GM21515 (cell line): ENCODE results near the gene PGP.

Experiments
- ATAC-seq: cut with Tn5 transposase; IDR thresholded peaks from one replicate; pipeline ENCODE4 v1.9.1; 2021; ENCODE audit not compliant: unreplicated experiment

PGP gene

DNA sequence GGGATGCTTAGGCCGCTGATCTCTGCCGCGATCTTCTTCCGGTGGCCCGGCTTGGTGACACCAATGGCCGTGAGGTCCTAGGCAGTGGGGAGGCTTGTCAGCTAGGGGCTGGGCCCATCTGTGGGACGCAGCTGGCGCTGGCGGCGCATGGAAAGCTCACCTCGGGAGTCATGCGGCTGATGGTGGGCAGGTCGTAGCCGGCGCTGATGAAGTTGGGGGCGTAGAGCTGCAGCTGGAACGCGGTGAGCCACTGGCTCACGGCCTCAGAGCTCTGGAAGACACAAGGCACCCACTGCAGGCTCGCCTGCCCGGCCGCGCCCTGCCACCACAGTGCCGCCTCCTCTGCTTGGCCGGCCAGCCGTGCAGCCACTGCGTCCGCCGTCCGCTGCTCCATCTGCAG lies 31.0 kb downstream of the PGP start:
- no peak for ATAC-seq

DNA sequence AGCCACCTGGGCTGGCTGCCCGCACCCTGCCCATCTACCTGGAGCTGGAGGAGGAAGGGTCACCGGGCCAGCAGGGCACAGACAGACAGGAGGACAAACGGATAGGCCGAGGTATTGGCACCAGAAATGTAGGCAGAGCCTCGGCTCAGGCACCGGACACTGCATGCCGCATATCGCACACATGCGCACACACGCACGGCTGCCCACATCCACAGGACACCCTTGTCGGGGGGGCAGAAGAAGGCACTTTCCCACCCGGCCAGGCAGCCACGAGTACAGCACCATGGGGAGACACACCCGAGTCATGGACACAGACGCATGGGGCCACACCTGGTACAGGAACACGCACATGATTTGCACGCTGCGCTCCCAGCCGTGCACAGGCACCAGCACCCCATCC lies 32.7 kb downstream of the PGP start:
- no peak for ATAC-seq

DNA sequence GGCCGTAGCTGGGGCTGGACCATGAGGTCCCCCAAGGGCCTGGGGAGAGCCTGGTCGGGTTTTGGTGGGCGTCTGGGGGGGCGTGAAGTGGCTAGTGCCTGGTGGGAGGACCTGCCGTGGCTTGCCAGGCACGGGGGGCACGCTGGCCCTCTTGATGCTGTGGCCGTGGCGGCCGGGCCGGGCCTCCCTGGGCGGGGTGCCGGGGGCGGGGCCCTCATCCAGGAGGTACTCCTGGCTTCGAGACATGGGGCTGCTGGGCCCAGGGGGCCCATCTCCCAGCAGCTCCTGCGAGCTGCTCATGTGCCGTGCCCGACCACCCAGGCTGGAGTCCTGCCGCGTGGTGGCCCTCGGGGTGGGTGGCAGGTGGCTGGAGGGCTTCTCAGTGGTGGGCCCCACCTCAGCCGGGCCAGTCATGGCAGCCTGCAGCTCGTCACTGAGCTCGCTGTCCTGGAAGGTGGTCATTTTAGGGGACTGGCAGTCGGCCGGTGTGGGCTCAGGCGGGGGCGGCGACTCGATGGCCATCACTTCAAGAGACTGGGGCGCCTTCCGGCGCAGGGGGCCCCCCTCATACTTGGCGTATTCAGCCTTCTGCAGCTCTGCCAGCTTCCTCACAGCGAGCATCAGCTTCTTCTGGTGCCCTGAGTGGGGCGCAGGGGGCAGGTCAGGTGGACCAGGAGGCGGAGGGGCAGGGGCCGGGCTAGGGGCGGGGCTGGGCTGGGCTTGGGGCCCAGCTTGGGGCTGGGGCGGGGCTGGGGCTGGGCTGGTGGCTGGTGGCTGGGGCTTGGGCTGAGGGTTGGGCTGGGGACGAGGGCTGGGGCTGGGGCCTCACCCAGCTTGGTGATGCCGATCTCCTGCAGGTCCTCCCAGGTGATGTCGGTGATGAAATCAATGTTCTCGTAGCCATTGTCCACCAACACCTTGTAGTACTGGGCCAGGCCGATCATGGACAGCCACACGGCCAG lies 33.4 kb downstream of the PGP start:
- ATAC-seq: no peak

DNA sequence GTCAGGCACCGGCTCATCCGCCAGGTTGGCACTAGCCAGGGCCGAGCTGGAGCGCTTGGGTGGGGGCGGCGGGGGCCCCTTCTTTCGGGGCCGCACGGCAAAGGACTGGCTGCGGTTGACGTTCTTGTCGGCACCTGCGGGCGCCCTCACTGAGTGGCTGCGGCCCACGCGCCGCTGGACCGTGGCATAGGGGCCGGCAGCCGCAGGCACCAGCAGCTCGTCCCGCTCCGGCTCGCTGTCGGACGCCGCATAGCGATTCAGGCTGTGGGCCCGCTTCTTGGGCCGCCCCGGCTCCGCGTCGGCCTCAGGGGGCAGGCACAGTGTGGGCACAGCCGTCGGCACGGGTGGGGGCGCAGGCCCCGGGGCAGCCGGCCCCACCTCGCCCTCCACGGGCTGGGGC lies 34.2 kb downstream of the PGP start:
- no peak for ATAC-seq

DNA sequence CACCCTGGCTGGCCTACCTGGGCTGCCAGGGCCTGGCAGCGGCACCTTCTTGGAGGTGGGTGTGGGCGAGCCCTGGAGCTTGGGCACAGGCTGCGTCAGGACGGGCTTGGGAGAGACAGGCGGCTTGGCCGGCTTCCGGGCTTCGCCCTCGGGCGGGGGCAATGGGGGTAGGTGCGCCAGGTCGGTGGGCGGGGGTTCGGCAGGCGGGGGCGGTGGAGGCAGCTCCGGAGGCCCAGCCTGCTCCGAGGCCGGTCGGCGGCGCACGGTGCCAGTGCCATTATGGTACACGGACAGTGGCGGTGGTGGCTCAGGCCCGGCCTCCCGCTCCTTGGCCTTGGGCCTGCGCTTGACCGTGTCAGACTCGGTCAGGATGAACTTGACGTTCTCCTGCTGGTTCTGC lies 35.1 kb downstream of the PGP start:
- no peak for ATAC-seq

DNA sequence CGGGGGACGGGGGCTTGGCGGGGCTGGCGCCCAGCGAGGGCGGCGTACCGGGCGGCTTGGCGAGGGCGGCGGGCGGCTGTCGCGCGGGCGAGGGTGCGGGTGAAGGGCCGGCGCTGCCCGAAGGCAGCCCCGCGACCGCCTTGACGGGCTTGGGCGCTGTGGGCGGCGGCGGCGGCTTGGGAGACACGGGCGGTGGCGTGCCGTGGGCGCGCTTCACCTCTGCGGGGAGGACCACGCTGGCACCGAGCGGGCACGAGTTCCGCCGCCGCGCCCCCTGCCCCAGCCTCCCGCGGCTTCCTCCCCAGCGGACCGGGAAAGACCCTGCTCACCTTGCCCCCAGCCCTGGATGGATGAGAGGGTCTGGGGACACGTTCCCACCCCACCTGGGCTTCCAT lies 35.5 kb downstream of the PGP start:
- no peak for ATAC-seq

DNA sequence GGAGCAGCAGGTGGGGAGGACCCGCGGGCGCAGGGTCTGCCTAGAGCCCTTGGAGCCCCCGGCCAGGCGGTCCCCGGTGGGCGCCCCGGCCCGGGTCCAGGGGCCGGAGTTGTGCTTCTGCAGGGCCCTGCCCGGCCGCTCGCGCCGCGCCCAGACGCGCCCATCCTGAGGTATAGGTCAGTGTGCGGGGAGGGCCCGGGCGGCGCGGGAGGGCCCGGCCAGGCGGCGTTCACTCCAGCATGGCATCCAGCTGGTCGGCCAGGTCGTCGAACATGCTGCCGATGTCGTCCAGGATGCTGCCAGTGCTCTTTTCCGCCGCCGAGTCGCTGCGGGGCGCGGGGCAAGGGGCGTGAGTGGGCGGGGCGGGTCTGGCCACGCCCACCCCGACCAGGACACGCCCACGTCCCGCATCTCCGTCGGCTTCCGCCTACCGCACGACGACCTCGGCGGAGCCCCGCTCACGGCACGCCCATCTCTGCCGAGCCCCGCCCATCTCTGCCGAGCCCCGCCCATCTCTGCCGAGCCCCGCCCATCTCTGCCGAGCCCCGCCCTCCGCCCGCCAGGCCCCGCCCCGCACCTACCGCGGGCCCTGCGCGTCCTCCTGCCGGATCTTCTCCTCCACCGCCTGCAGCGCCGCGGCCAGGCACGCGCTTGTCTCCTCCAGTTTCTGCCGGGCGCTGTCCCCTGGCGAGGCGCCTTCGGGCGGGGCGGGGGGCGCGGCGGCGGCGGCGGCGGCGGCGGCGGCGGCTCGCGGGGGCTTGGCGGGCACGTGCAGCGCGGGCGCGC lies 36.1 kb downstream of the PGP start:
- ATAC-seq: no peak

DNA sequence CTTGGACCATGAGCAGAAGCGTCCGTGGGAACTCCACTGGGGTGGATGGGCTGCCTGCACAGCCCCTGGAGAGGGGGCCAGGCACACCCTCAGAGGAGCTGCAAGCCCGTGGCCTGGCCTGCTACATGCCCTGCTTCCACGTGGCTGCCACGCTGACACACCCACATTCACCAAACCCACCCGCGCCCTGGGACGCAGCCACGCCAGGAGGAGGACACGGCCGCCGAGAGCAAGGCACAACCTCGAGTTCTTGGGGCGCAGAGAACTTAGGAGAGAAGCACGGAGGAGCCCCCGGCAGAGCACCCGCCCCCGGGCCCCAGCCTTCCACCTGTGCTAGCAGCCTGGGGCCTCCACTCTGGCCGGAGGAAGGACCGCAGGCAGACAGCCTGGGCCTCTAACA lies 37.1 kb downstream of the PGP start:
- ATAC-seq: no peak

DNA sequence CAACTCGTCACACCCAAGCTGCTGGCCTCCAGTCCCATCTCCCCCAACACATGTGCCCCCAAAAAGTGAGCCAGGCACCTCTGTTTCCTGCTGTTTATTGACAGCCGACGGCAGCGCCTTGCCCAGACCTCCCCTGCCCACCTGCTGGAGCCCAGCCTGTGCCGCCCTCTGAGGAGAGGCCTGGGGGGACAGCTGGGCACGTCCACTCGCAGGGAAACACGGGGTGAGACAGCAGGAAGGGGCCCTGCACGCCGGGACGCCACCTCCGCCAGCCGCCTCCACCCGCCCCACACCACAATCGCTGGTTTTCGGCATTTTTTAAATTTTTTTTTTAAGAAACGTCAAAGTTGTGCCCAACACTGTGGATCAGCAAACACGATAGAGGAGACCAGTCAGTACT lies 37.5 kb downstream of the PGP start:
- ATAC-seq: no peak

DNA sequence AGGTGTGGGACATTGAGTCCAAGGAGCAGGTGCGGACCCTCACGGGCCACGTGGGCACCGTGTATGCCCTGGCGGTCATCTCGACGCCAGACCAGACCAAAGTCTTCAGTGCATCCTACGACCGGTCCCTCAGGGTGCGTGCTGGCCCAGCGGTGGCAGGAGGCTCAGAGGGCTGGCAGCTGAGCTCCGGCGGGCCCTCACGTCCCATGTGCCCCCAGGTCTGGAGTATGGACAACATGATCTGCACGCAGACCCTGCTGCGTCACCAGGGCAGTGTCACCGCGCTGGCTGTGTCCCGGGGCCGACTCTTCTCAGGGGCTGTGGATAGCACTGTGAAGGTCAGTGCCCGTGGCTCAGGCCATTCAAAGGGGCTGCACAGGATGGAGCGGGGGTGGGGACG lies 38.6 kb downstream of the PGP start:
- no peak for ATAC-seq

DNA sequence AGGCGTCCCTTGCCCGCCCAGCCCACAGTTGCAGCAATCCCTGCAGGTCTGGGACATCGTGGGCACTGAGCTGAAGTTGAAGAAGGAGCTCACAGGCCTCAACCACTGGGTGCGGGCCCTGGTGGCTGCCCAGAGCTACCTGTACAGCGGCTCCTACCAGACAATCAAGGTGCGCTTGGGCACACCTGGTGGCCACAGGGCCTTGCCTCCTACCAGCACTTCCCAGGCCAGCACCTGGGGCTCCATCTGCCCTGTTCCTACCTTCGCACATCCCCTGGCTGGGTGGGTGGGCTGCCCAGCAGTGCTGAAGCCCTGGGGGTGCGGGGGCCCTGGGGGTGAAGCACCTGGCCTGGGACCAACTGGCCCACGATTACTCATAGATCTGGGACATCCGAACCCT lies 39.2 kb downstream of the PGP start:
- no peak for ATAC-seq

DNA sequence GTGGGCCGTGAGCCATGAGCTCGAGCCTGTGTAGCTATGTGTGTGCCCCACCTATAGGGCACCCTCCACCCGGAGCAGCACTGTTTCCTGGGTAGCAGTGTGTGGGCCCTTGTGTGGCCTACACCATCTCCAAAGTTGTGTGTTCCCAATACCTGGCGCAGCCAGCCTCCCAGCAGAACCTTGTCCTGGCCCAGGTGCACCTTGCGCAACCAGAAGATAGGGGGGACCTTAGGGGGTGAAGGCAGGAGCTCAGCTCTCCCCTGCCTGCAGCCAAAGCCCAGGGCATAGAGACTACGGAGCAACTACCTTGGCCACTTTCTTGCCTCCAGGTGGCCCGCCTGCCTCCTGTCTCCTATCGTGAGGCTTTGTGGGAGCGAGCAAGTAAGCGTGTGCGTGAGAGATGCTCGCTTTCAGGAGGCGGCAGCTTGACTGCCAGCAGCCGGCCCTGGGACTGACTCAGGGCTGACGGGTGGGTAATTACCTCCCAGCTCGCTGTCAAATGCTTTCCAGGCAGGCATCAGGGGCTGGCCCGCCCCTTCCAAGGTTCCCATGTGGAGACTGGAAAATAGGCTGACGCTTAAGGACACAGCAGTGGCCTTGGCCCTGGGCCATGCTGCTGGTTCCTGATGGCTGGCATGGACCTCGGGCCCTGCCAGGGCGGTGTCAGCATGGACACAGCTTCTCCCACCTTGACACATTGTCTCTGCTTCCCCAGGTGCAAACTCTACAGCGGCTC lies 40.1 kb downstream of the PGP start:
- no peak for ATAC-seq

DNA sequence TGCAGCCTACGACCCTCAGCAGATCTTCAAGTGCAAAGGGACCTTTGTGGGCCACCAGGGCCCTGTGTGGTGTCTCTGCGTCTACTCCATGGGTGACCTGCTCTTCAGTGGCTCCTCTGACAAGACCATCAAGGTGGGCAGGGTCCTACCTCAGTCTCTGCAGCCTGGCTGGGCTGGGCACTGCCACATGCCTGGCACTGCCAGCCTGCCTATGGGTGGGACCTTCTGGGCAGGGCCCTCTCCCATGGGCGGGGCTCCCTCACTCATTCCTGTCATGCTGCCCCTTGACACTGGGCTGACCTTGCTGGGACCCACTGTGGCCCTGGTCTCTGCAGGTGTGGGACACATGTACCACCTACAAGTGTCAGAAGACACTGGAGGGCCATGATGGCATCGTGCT lies 40.7 kb downstream of the PGP start:
- no peak for ATAC-seq

DNA sequence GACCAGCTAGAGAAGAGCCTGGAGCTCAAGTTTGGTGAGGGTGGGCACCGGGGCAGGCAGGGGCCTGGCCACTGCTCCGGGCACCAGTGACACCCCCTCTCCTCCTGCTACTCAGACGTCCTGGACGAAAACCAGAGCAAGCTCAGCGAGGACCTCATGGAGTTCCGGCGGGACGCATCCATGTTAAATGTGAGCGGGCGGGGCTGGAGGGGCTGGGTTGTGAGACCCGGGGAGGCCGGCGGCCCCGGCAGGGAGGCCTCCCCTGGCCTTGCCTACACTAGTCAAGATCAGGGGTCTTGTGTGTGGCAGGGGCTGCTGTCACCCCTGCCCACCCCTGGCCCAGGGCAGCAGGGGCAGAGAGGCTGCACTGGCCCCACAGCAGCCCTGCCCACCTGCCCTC lies 41.3 kb downstream of the PGP start:
- no peak for ATAC-seq

DNA sequence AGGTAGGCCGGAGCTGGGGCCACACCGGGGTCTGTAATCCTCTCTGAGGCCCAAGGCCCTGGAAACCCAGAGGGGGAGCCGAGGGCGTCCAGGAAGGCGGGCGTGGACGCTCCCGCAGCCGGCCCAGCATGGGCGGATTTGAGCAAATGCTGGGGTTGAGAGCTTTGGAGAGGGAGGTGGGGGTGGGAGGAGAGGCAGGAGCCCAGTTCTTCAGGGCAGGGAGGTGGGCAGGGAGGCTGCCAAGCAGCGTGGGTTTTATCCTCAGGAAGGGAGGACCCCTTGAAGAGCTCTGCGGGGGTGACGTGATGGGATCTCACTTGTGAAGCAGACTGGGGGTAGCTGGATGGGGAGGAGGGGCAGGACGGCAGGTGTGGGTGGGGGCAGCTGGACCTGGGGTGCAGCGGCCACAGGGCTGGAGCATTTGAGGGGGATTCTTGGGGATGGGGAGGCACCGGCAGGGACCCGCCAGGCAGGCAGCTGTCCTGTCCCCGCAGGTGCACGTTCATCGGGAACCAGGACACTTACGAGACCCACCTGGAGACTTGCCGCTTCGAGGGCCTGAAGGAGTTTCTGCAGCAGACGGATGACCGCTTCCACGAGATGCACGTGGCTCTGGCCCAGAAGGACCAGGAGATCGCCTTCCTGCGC lies 41.8 kb downstream of the PGP start:
- no peak for ATAC-seq

DNA sequence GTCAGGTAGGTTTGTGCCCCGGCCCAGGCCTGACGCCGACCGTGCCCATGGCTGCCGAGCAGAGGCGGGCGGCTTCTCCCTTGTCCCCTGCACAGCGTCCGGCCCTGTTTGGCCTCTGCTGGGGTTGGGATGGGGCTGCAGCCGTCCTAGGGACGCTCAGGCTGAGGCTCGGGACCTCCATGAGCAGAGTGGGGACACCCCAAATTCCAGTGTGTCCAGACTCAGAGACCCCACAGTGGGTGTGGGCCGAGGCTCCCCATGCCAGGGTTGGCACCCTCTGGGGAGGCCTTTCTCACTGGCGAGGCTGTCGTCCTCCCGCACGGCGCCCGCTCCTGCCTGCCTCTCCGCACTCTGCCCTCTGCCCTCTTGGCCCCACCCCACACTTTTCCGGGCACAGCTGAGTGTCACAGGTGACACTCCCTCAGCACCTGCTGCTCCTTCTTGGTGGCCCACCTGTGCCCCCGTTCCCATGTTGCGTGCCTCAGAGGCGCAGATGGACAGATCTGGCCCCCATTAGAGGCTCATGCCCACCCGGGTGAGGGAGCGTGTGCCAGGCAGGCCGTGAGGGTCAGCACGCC lies 43.0 kb downstream of the PGP start:
- ATAC-seq: no peak

DNA sequence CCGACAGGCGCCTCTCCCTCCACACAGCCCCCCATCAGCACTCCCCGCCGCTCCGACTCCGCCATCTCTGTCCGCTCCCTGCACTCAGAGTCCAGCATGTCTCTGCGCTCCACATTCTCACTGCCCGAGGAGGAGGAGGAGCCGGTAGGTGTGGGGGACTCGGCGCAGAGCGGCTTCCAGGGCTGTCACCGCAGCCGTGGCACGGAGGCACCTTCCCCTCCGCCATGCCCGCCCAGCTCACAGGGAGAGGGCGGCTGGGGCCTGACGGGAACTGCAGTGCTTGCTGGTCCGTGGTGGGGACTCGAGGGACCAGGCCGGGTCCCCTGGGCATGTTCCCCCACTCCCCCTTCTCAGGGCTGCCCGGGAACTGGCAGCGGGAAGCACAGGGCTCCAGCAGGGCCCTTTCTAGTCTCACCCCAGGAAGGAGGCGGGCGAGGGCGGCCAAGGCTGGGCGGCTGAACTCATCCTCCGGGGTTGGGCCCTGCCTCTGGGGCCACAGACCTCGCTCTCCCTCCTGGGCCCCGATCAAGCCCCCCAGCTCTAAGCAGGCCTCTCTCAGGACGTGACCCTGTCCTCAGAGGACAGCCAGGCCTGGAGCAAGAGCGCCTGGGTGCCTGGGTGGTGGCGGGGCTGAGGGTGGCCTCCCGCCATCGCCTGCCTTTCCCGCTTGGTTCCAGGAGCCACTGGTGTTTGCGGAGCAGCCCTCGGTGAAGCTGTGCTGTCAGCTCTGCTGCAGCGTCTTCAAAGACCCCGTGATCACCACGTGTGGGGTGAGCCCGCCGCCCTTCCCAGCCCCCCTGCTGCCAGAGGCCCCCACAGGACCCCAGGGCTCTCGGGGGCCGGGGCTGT lies 43.8 kb downstream of the PGP start:
- no peak for ATAC-seq

DNA sequence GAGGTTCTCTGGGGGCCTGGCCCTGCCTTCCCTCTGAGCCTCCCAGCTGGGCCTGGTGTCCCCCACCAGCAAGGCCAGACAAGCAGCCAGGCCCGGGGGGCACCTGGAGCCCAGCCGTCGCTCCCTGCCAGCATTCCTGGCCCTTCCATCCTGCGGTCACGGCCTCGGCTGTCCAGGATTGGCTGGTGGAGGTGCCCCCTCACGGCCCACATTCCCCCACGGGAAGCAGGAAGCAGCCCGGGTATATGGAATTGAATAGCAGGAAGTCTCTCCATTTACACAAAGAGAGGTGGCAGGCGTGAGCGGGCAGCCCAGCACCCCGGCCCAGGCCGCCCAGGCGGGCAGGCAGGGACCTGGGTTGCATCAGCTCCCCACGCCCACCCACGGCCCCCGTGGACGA lies 44.6 kb downstream of the PGP start:
- no peak for ATAC-seq

DNA sequence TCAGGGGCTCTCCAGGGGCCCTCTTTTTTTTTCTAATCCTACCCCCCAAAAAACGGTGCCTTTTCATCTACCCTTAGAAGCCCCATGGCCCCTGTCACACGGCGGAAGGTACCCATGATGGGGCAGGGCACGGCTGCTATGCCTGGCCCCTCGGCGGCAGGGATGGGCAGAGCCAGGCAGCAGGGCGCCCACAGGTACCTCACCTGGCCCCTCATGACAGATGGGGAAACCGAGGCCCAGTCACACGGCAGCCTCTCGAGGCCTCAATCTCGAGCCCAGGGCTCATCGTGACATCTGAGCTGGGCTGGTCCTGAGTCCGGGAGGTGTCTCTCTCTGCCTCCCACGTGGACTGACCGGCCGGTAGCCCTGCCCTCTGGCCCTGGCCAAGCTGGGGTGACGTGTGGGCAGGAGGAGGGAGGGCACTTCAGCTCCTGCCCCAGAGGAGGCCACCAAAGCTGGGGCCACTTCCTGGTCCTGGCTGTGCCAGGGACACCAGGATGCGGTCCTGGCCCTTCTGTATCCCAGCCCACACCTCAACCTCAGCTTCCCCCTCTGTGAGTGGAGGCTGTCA lies 47.5 kb downstream of the PGP start:
- no peak for ATAC-seq
